Esophagus muscularis mucosa (tissue), 4 donors: ENCODE results near the gene MYLK. TPM values are rescaled to one million over a fixed set of nuclear protein-coding genes. Genes with fewer than 3 reads are reported as not detected.
A peak's percentile ranks its signal among the peaks of the same experiment; 100 is the strongest.

Experiments used
- DNase-seq: peaks from one replicate; pipeline ENCODE4 v3.0.0-alpha.2; 2017; ENCODE audit errors: extremely low spot score
- H3K27ac ChIP-seq, 4 donors: fragments of 200-600 bp; sonication (generic); replicated peaks in 1 of 4; 1 replicate in 3 of 4; 2 replicates in 1 of 4; pipeline ENCODE4 v1.5.1; 2016 to 2019; ENCODE audit warnings: mild to moderate bottlenecking in 1 of 4
- H3K27me3 ChIP-seq, 4 donors: fragments of 200-600 bp; sonication (generic); one replicate each; pipeline versions ENCODE4 v1.5.1 to v1.6.0; 2016 to 2019
- H3K36me3 ChIP-seq, 4 donors: fragments of 200-600 bp; sonication (generic); one replicate each; pipeline ENCODE4 v1.5.1; 2016 to 2019
- H3K4me1 ChIP-seq, 4 donors: fragments of 200-600 bp; sonication (generic); one replicate each; pipeline ENCODE4 v1.5.1; 2016 to 2019
- H3K4me3 ChIP-seq, 4 donors: fragments of 200-600 bp; sonication (generic); 1 replicate in 2 of 4; 2 replicates in 2 of 4; pipeline ENCODE4 v1.5.1; 2016 to 2019; ENCODE audit warnings: mild to moderate bottlenecking in 4 of 4, moderate library complexity in 1 of 4
- H3K9me3 ChIP-seq, 4 donors: fragments of 200-600 bp; sonication (generic); 1 replicate in 3 of 4; 2 replicates in 1 of 4; pipeline ENCODE4 v1.5.1; 2016 to 2019
- CTCF ChIP-seq, 3 experiments: fragments of 200-600 bp in 2 of 3; fragments of 450-650 bp in 1 of 3; sonication (generic) in 2 of 3; IDR thresholded peaks; one replicate each; pipeline ENCODE4 v1.5.1; 2017 to 2019; ENCODE audit warnings: antibody characterized with exemption in 3 of 3, mild to moderate bottlenecking in 2 of 3, moderate library complexity in 1 of 3
- EP300 ChIP-seq: sonication (generic); formaldehyde crosslinking; IDR thresholded peaks from one replicate; pipeline ENCODE4 v1.6.1; 2017; ENCODE audit warnings: antibody characterized with exemption
- POLR2A ChIP-seq: fragments of 450-650 bp; IDR thresholded peaks from one replicate; pipeline ENCODE4 v1.6.1; 2017; ENCODE audit warnings: antibody characterized with exemption, moderate library complexity, mild to moderate bottlenecking, low read depth
- POLR2AphosphoS5 ChIP-seq, 2 donors: sonication (generic); formaldehyde crosslinking; IDR thresholded peaks; one replicate each; pipeline ENCODE4 v1.6.1; 2017; ENCODE audit warnings: antibody characterized with exemption in 2 of 2
- WGBS: methylation state at CpG from one replicate; pipeline ENCODE4 v1.1.5; 2018; 5-methylcytosine and 5-hydroxymethylcytosine counted together
- intact Hi-C: fragments of 100-400 bp; cut with DNase I; formaldehyde crosslinking; loops from one replicate; pipeline ENCODE4 v1.15.1; 2023
- total RNA-seq, 4 donors: library from RNA; depleted of rRNA; stranded (reverse); fragments of >200 nt; gene quantifications; one replicate each; pipeline versions ENCODE4 v1.1.0 to v1.2.1, GENCODE V29; 2016

MYLK gene
- total RNA-seq, 4 donors from 2014 or later: 1,983 to 3,208 (median 2,554) TPM

- Histone ChIP-seq H3K9me3 (no peaks in the 10 kb centered on the region), H3K27ac (peak overlapping the region; percentile 94 to 97 (median 96)), H3K4me3 (no peak overlapping the region), H3K4me1 (peaks cover 81 to 100% (median 100%) of the 10 kb centered on the region in 4 donors), H3K36me3 (peaks cover 2 to 51% (median 25%) of the 10 kb centered on the region in 4 donors), H3K27me3 (no peaks in the 10 kb centered on the region)
- TF ChIP-seq POLR2AphosphoS5 (IDR thresholded peaks at IDR 0.05): no peak
- no peak for TF ChIP-seq CTCF (IDR thresholded peaks at IDR 0.05)
- no peak for TF ChIP-seq EP300
- TF ChIP-seq POLR2A: no peak
- WGBS: 71% methylated on average over 3 of the region's 3 CpGs
- no peak for DNase-seq
- intact Hi-C loops: no loop called here
Observed at GRCh38 chr3:123656274-123656673, 227.9 kb downstream of the MYLK start.

GRCh38 chr3:123655400-123655799 is 228.7 kb downstream of the MYLK start:
- TF ChIP-seq CTCF (IDR thresholded peaks at IDR 0.05) (no peak), POLR2A (no peak), POLR2AphosphoS5 (IDR thresholded peaks at IDR 0.05) (no peak)
- no peak for DNase-seq
- Histone ChIP-seq H3K4me3 (no peak overlapping the region), H3K9me3 (no peaks in the 10 kb centered on the region), H3K36me3 (peaks cover 3 to 58% (median 29%) of the 10 kb centered on the region in 4 donors), H3K27ac (peak overlapping the region; percentile 94 to 97 (median 96)), H3K4me1 (peaks cover 74 to 100% (median 100%) of the 10 kb centered on the region in 4 donors), H3K27me3 (no peaks in the 10 kb centered on the region)
- intact Hi-C loops: no loop called here
- 44% methylated on average over 2 of the region's 2 CpGs for WGBS

GRCh38 chr3:123653221-123653682 is 230.9 kb downstream of the MYLK start:
- Histone ChIP-seq H3K27ac (peak overlapping the region; percentile 94 to 97 (median 96)), H3K36me3 (peaks cover 3 to 78% (median 41%) of the 10 kb centered on the region in 4 donors), H3K9me3 (no peaks in the 10 kb centered on the region), H3K4me3 (no peak overlapping the region), H3K4me1 (peaks cover 52 to 97% (median 96%) of the 10 kb centered on the region in 4 donors), H3K27me3 (no peaks in the 10 kb centered on the region)
- DNase-seq: no peak
- intact Hi-C loops: loop anchor here (5.0 kb wide), 2 partner anchors 49 to 64 kb away; no protein-coding TSS in a partner anchor
- 21% methylated on average over 5 of the region's 5 CpGs for WGBS
- TF ChIP-seq POLR2A (no peak), POLR2AphosphoS5 (IDR thresholded peaks at IDR 0.05) (peak; percentile 62 to 88), EP300 (no peak), CTCF (IDR thresholded peaks at IDR 0.05) (peak in 1 of 3 experiments; percentile 7)

- intact Hi-C loops: loop anchor here (5.0 kb wide), 2 partner anchors 50 to 65 kb away; no protein-coding TSS in a partner anchor
- no peaks in the 10 kb centered on the region for H3K9me3 ChIP-seq
- H3K4me1 ChIP-seq: peaks cover 45 to 96% (median 95%) of the 10 kb centered on the region in 4 donors
- 19% methylated on average over 9 of the region's 9 CpGs for WGBS
- no peaks in the 10 kb centered on the region for H3K27me3 ChIP-seq
- TF ChIP-seq CTCF (IDR thresholded peaks at IDR 0.05): peak; percentile 75 to 91 (median 80)
- no peak for TF ChIP-seq EP300
- no peak for TF ChIP-seq POLR2A
- TF ChIP-seq POLR2AphosphoS5 (IDR thresholded peaks at IDR 0.05): peak; percentile 58 to 66
- peak overlapping the region; percentile 94 to 97 (median 96) for H3K27ac ChIP-seq
- DNase-seq: peak; percentile 95
- peaks cover 3 to 86% (median 49%) of the 10 kb centered on the region in 4 donors for H3K36me3 ChIP-seq
- no peak overlapping the region for H3K4me3 ChIP-seq
Observed at GRCh38 chr3:123652342-123652984, 231.7 kb downstream of the MYLK start.
